ENCODE data around the gene SDCBP2.

GRCh38 chr20:1325173-1326030 lies 3.5 kb downstream of the SDCBP2 start:
- TF ChIP-seq POLR2A (IDR thresholded peaks at IDR 0.05; ENCODE audit: low read length) (peak; percentile 97), GATA1 (IDR thresholded peaks at IDR 0.05; ENCODE audit: low read depth, low read length) (no peak)
